Effector memory CD8-positive, alpha-beta T cell (primary cell): ENCODE data around the gene SLC24A3.

ENCODE experiments used
- ATAC-seq: fragments of 150-1000 bp; cut with Tn5 transposase; replicated peaks from 2 replicates; pipeline ENCODE4 v1.10.0; 2021; ENCODE audit warnings: mild to moderate bottlenecking, moderate library complexity
- DNase-seq, 3 experiments: peaks; one replicate each; pipeline ENCODE4 v3.0.0; 2021
- H3K27ac Mint-ChIP-seq, 2 donors: one replicate each; pipeline ENCODE4 v1.8.0; 2022; ENCODE audit warnings: mild to moderate bottlenecking in 2 of 2, mixed read lengths in 2 of 2, moderate library complexity in 2 of 2
- H3K27me3 Mint-ChIP-seq, 2 donors: one replicate each; pipeline ENCODE4 v1.8.0; 2022; ENCODE audit warnings: mixed read lengths in 2 of 2
- H3K36me3 Mint-ChIP-seq: one replicate; pipeline ENCODE4 v1.8.0; 2022; ENCODE audit warnings: mild to moderate bottlenecking, moderate library complexity, mixed read lengths; ENCODE audit not compliant: insufficient read depth
- H3K4me1 Mint-ChIP-seq, 2 donors: one replicate each; pipeline ENCODE4 v1.8.0; 2022; ENCODE audit warnings: low read depth in 2 of 2, mixed read lengths in 2 of 2
- H3K4me3 Mint-ChIP-seq, 2 donors: one replicate each; pipeline ENCODE4 v1.8.0; 2022; ENCODE audit warnings: mild to moderate bottlenecking in 2 of 2, mixed read lengths in 2 of 2, moderate library complexity in 2 of 2
- H3K9me3 Mint-ChIP-seq, 2 donors: one replicate each; pipeline ENCODE4 v1.8.0; 2022; ENCODE audit warnings: mixed read lengths in 2 of 2

The SLC24A3 gene

GRCh38 chr20:19715986-19716385 is 503.5 kb downstream of the SLC24A3 start:
- Mint-ChIP-seq H3K27me3 (peaks cover 0 to 9% of the 10 kb centered on the region in 2 donors), H3K27ac (no peak overlapping the region), H3K4me3 (no peak overlapping the region), H3K9me3 (peaks cover 0 to 2% of the 10 kb centered on the region in 2 donors), H3K4me1 (no peaks in the 10 kb centered on the region), H3K36me3 (no peaks in the 10 kb centered on the region)
- no peak for DNase-seq
- ATAC-seq = no peak

- Mint-ChIP-seq H3K36me3 (no peaks in the 10 kb centered on the region), H3K27me3 (peaks cover 0 to 9% of the 10 kb centered on the region in 2 donors), H3K4me3 (no peak overlapping the region), H3K4me1 (no peaks in the 10 kb centered on the region), H3K27ac (no peak overlapping the region), H3K9me3 (peaks cover 0 to 2% of the 10 kb centered on the region in 2 donors)
- DNase-seq (no peak), ATAC-seq (no peak)
These were observed 506.4 kb downstream of the SLC24A3 start for GRCh38 chr20:19718880-19719279.

GRCh38 chr20:19720991-19721390 is 508.5 kb downstream of the SLC24A3 start:
- no peak overlapping the region for H3K4me3 Mint-ChIP-seq

GRCh38 chr20:19723051-19723450 is 510.6 kb downstream of the SLC24A3 start:
- DNase-seq (no peak), ATAC-seq (no peak)
- peaks cover 0 to 9% of the 10 kb centered on the region in 2 donors for H3K27me3 Mint-ChIP-seq
- H3K36me3 Mint-ChIP-seq = no peaks in the 10 kb centered on the region
- H3K4me3 Mint-ChIP-seq = no peak overlapping the region
- H3K4me1 Mint-ChIP-seq = no peaks in the 10 kb centered on the region
- no peak overlapping the region for H3K27ac Mint-ChIP-seq
- peaks cover 0 to 2% of the 10 kb centered on the region in 2 donors for H3K9me3 Mint-ChIP-seq

More at GRCh38 chr20:19720991-19721390, 508.5 kb downstream of the SLC24A3 start:
- DNase-seq (no peak), ATAC-seq (no peak)
- Mint-ChIP-seq H3K27me3 (peaks cover 0 to 9% of the 10 kb centered on the region in 2 donors), H3K36me3 (no peaks in the 10 kb centered on the region), H3K9me3 (peaks cover 0 to 2% of the 10 kb centered on the region in 2 donors), H3K4me1 (no peaks in the 10 kb centered on the region), H3K27ac (no peak overlapping the region)

GRCh38 chr20:19723813-19724430 is 511.5 kb downstream of the SLC24A3 start:
- no peak overlapping the region for H3K27ac Mint-ChIP-seq
- H3K27me3 Mint-ChIP-seq = peaks cover 0 to 4% of the 10 kb centered on the region in 2 donors
- no peaks in the 10 kb centered on the region for H3K4me1 Mint-ChIP-seq
- no peak overlapping the region for H3K4me3 Mint-ChIP-seq
- DNase-seq = no peak
- no peaks in the 10 kb centered on the region for H3K9me3 Mint-ChIP-seq
- no peak for ATAC-seq
- no peaks in the 10 kb centered on the region for H3K36me3 Mint-ChIP-seq

- ATAC-seq = no peak
- no peaks in the 10 kb centered on the region for H3K36me3 Mint-ChIP-seq
- H3K4me1 Mint-ChIP-seq = no peaks in the 10 kb centered on the region
- peaks cover 0 to 8% of the 10 kb centered on the region in 2 donors for H3K27me3 Mint-ChIP-seq
- H3K9me3 Mint-ChIP-seq = no peaks in the 10 kb centered on the region
- H3K27ac Mint-ChIP-seq = no peak overlapping the region
- H3K4me3 Mint-ChIP-seq = no peak overlapping the region
- DNase-seq = no peak
These were observed 512.9 kb downstream of the SLC24A3 start for GRCh38 chr20:19725373-19725772.

- ATAC-seq (no peak), DNase-seq (no peak)
- Mint-ChIP-seq H3K36me3 (no peaks in the 10 kb centered on the region), H3K27me3 (peaks cover 0 to 8% of the 10 kb centered on the region in 2 donors), H3K27ac (no peak overlapping the region), H3K4me1 (no peaks in the 10 kb centered on the region), H3K4me3 (no peak overlapping the region), H3K9me3 (no peaks in the 10 kb centered on the region)
These were observed 513.5 kb downstream of the SLC24A3 start for GRCh38 chr20:19725814-19726525.

- H3K27me3 Mint-ChIP-seq = peaks cover 0 to 8% of the 10 kb centered on the region in 2 donors
- ATAC-seq = no peak
- no peak overlapping the region for H3K4me3 Mint-ChIP-seq
- H3K36me3 Mint-ChIP-seq = no peaks in the 10 kb centered on the region
- no peaks in the 10 kb centered on the region for H3K4me1 Mint-ChIP-seq
- H3K27ac Mint-ChIP-seq = no peak overlapping the region
- no peaks in the 10 kb centered on the region for H3K9me3 Mint-ChIP-seq
- no peak for DNase-seq
These were observed 514.9 kb downstream of the SLC24A3 start for GRCh38 chr20:19727251-19727847.

- no peak for DNase-seq
- ATAC-seq = no peak
- Mint-ChIP-seq H3K4me3 (no peak overlapping the region), H3K4me1 (no peaks in the 10 kb centered on the region), H3K9me3 (no peaks in the 10 kb centered on the region), H3K27ac (no peak overlapping the region), H3K27me3 (peaks cover 0 to 14% of the 10 kb centered on the region in 2 donors), H3K36me3 (no peaks in the 10 kb centered on the region)
These were observed 517.2 kb downstream of the SLC24A3 start for GRCh38 chr20:19729672-19730071.

GRCh38 chr20:19730706-19731105 is 518.3 kb downstream of the SLC24A3 start:
- Mint-ChIP-seq H3K27me3 (peaks cover 0 to 14% of the 10 kb centered on the region in 2 donors), H3K36me3 (no peaks in the 10 kb centered on the region), H3K4me3 (no peak overlapping the region), H3K27ac (no peak overlapping the region), H3K9me3 (no peaks in the 10 kb centered on the region), H3K4me1 (no peaks in the 10 kb centered on the region)
- no peak for ATAC-seq
- no peak for DNase-seq

GRCh38 chr20:19734811-19735210 is 522.4 kb downstream of the SLC24A3 start:
- H3K4me3 Mint-ChIP-seq = no peak overlapping the region
- ATAC-seq (no peak), DNase-seq (no peak)
- H3K4me1 Mint-ChIP-seq = no peaks in the 10 kb centered on the region
- peaks cover 0 to 10% of the 10 kb centered on the region in 2 donors for H3K27me3 Mint-ChIP-seq
- H3K36me3 Mint-ChIP-seq = no peaks in the 10 kb centered on the region
- no peak overlapping the region for H3K27ac Mint-ChIP-seq
- H3K9me3 Mint-ChIP-seq = no peaks in the 10 kb centered on the region

GRCh38 chr20:19735446-19735845 is 523.0 kb downstream of the SLC24A3 start:
- no peaks in the 10 kb centered on the region for H3K36me3 Mint-ChIP-seq
- H3K27ac Mint-ChIP-seq = no peak overlapping the region
- DNase-seq = no peak
- H3K4me1 Mint-ChIP-seq = no peaks in the 10 kb centered on the region
- no peak for ATAC-seq
- H3K9me3 Mint-ChIP-seq = no peaks in the 10 kb centered on the region
- no peak overlapping the region for H3K4me3 Mint-ChIP-seq
- H3K27me3 Mint-ChIP-seq = peaks cover 5 to 6% of the 10 kb centered on the region in 2 donors

- H3K36me3 Mint-ChIP-seq = no peaks in the 10 kb centered on the region
- H3K27me3 Mint-ChIP-seq = peaks cover 6 to 15% of the 10 kb centered on the region in 2 donors
- no peak overlapping the region for H3K27ac Mint-ChIP-seq
- DNase-seq (no peak), ATAC-seq (no peak)
- H3K4me1 Mint-ChIP-seq = no peaks in the 10 kb centered on the region
- no peaks in the 10 kb centered on the region for H3K9me3 Mint-ChIP-seq
- H3K4me3 Mint-ChIP-seq = no peak overlapping the region
These were observed 524.6 kb downstream of the SLC24A3 start for GRCh38 chr20:19737025-19737424.

GRCh38 chr20:19738951-19739350 is 526.5 kb downstream of the SLC24A3 start:
- Mint-ChIP-seq H3K9me3 (no peaks in the 10 kb centered on the region), H3K36me3 (no peaks in the 10 kb centered on the region), H3K27ac (no peak overlapping the region), H3K4me3 (no peak overlapping the region), H3K27me3 (peaks cover 15 to 18% of the 10 kb centered on the region in 2 donors), H3K4me1 (no peaks in the 10 kb centered on the region)
- no peak for DNase-seq
- ATAC-seq = no peak
